ENCODE data around the gene CHST11. TPM values are rescaled to one million over a fixed set of nuclear protein-coding genes. Genes with fewer than 3 reads are reported as not detected.
"Not testable (repeated sequence)": the region's sequence is repeated elsewhere in the genome, so short reads cannot be mapped to it uniquely, and the experiment has no call there.

The CHST11 gene
- total RNA-seq, 5 donors from 2014 or later (not counting 1 experiment from before 2014, with no cell fraction given) = 49.8 to 78.3 (median 63.7) TPM

- ATAC-seq (replicated peaks in 1 of 4) (no peak), DNase-seq (no peak)
- ChIA-PET CTCF (no interaction called here), POLR2A (no interaction called here)
- H3K27ac ChIP-seq (ENCODE audit: low read length) = no peak overlapping the region
- H3K27me3 ChIP-seq (replicated peaks in 1 of 2; ENCODE audit: control insufficient read depth in 2 of 2, extremely low read depth in 1 of 2, insufficient read depth in 2 of 2, low read length in 1 of 2) = no peaks in the 10 kb centered on the region
- H3K9me3 Mint-ChIP-seq = no peaks in the 10 kb centered on the region
- no peaks in the 10 kb centered on the region for H3K27me3 Mint-ChIP-seq
- no peaks in the 10 kb centered on the region for H3K9me3 ChIP-seq
- H3K4me1 Mint-ChIP-seq = peaks cover 0 to 5% (median 0%) of the 10 kb centered on the region in 3 donors
- H3K36me3 ChIP-seq (ENCODE audit: control insufficient read depth in 2 of 2, extremely low read depth in 1 of 2, insufficient read depth in 1 of 2, low read length in 1 of 2) = no peaks in the 10 kb centered on the region
- no peaks in the 10 kb centered on the region for H3K36me3 Mint-ChIP-seq
- H3K4me3 ChIP-seq (ENCODE audit: control insufficient read depth in 1 of 2, extremely low read depth in 1 of 2, low read length in 1 of 2) = no peak overlapping the region
- no peaks in the 10 kb centered on the region for H3K4me1 ChIP-seq (ENCODE audit: control insufficient read depth in 1 of 2, extremely low read depth in 1 of 2, insufficient read depth in 2 of 2, low read length in 2 of 2)
- no peak overlapping the region for H3K27ac Mint-ChIP-seq
- no peak overlapping the region for H3K4me3 Mint-ChIP-seq
Measured at GRCh38 chr12:104796475-104796862, 339.7 kb downstream of the CHST11 start.

GRCh38 chr12:104799458-104799857 is 342.7 kb downstream of the CHST11 start:
- DNase-seq (no peak), ATAC-seq (replicated peaks in 1 of 4) (no peak)
- ChIA-PET POLR2A (no interaction called here), CTCF (no interaction called here)
- no peaks in the 10 kb centered on the region for H3K9me3 ChIP-seq
- H3K27ac Mint-ChIP-seq = no peak overlapping the region
- no peaks in the 10 kb centered on the region for H3K9me3 Mint-ChIP-seq
- no peak overlapping the region for H3K27ac ChIP-seq (ENCODE audit: low read length)
- no peaks in the 10 kb centered on the region for H3K27me3 Mint-ChIP-seq
- H3K4me3 ChIP-seq (ENCODE audit: control insufficient read depth in 1 of 2, extremely low read depth in 1 of 2, low read length in 1 of 2) = no peak overlapping the region
- H3K4me1 Mint-ChIP-seq = no peaks in the 10 kb centered on the region
- no peaks in the 10 kb centered on the region for H3K4me1 ChIP-seq (ENCODE audit: control insufficient read depth in 1 of 2, extremely low read depth in 1 of 2, insufficient read depth in 2 of 2, low read length in 2 of 2)
- H3K36me3 Mint-ChIP-seq = no peaks in the 10 kb centered on the region
- no peaks in the 10 kb centered on the region for H3K36me3 ChIP-seq (ENCODE audit: control insufficient read depth in 2 of 2, extremely low read depth in 1 of 2, insufficient read depth in 1 of 2, low read length in 1 of 2)
- no peak overlapping the region for H3K4me3 Mint-ChIP-seq
- 86% methylated on average over 1 of the region's 1 CpG for WGBS (ENCODE audit: insufficient coverage)
- H3K27me3 ChIP-seq (replicated peaks in 1 of 2; ENCODE audit: control insufficient read depth in 2 of 2, extremely low read depth in 1 of 2, insufficient read depth in 2 of 2, low read length in 1 of 2) = no peaks in the 10 kb centered on the region

GRCh38 chr12:104801005-104801404 is 344.3 kb downstream of the CHST11 start:
- 80% methylated on average over 1 of the region's 4 CpGs for WGBS (ENCODE audit: insufficient coverage)
- H3K27ac Mint-ChIP-seq = no peak overlapping the region
- no peak overlapping the region for H3K4me3 Mint-ChIP-seq
- Histone ChIP-seq H3K9me3 (no peaks in the 10 kb centered on the region), H3K27ac (ENCODE audit: low read length) (no peak overlapping the region), H3K27me3 (replicated peaks in 1 of 2; ENCODE audit: control insufficient read depth in 2 of 2, extremely low read depth in 1 of 2, insufficient read depth in 2 of 2, low read length in 1 of 2) (no peaks in the 10 kb centered on the region), H3K4me1 (ENCODE audit: control insufficient read depth in 1 of 2, extremely low read depth in 1 of 2, insufficient read depth in 2 of 2, low read length in 2 of 2) (no peaks in the 10 kb centered on the region), H3K36me3 (ENCODE audit: control insufficient read depth in 2 of 2, extremely low read depth in 1 of 2, insufficient read depth in 1 of 2, low read length in 1 of 2) (no peaks in the 10 kb centered on the region), H3K4me3 (ENCODE audit: control insufficient read depth in 1 of 2, extremely low read depth in 1 of 2, low read length in 1 of 2) (no peak overlapping the region)
- no peaks in the 10 kb centered on the region for H3K4me1 Mint-ChIP-seq
- ChIA-PET CTCF (no interaction called here), POLR2A (no interaction called here)
- H3K36me3 Mint-ChIP-seq = no peaks in the 10 kb centered on the region
- DNase-seq (no peak), ATAC-seq (replicated peaks in 1 of 4) (no peak)
- H3K27me3 Mint-ChIP-seq = no peaks in the 10 kb centered on the region
- no peaks in the 10 kb centered on the region for H3K9me3 Mint-ChIP-seq

GRCh38 chr12:104801427-104801826 is 344.7 kb downstream of the CHST11 start:
- no peak for ATAC-seq (replicated peaks in 1 of 4)
- H3K9me3 ChIP-seq = no peaks in the 10 kb centered on the region
- no peak overlapping the region for H3K4me3 ChIP-seq (ENCODE audit: control insufficient read depth in 1 of 2, extremely low read depth in 1 of 2, low read length in 1 of 2)
- no peaks in the 10 kb centered on the region for H3K4me1 ChIP-seq (ENCODE audit: control insufficient read depth in 1 of 2, extremely low read depth in 1 of 2, insufficient read depth in 2 of 2, low read length in 2 of 2)
- no peak overlapping the region for H3K27ac Mint-ChIP-seq
- H3K36me3 ChIP-seq (ENCODE audit: control insufficient read depth in 2 of 2, extremely low read depth in 1 of 2, insufficient read depth in 1 of 2, low read length in 1 of 2) = no peaks in the 10 kb centered on the region
- no peaks in the 10 kb centered on the region for H3K4me1 Mint-ChIP-seq
- no peak overlapping the region for H3K27ac ChIP-seq (ENCODE audit: low read length)
- no peak for DNase-seq
- ChIA-PET CTCF (no interaction called here), POLR2A (no interaction called here)
- no peaks in the 10 kb centered on the region for H3K27me3 ChIP-seq (replicated peaks in 1 of 2; ENCODE audit: control insufficient read depth in 2 of 2, extremely low read depth in 1 of 2, insufficient read depth in 2 of 2, low read length in 1 of 2)
- H3K9me3 Mint-ChIP-seq = no peaks in the 10 kb centered on the region
- H3K36me3 Mint-ChIP-seq = no peaks in the 10 kb centered on the region
- H3K27me3 Mint-ChIP-seq = no peaks in the 10 kb centered on the region
- no peak overlapping the region for H3K4me3 Mint-ChIP-seq

GRCh38 chr12:104802208-104802607 is 345.5 kb downstream of the CHST11 start:
- no peaks in the 10 kb centered on the region for H3K9me3 ChIP-seq
- WGBS (ENCODE audit: insufficient coverage) = no CpG with 5 or more reads among the region's 3 CpGs
- H3K4me3 ChIP-seq (ENCODE audit: control insufficient read depth in 1 of 2, extremely low read depth in 1 of 2, low read length in 1 of 2) = no peak overlapping the region
- ChIA-PET CTCF (no interaction called here), POLR2A (no interaction called here)
- ATAC-seq (replicated peaks in 1 of 4) = no peak
- no peak for DNase-seq
- Mint-ChIP-seq H3K36me3 (no peaks in the 10 kb centered on the region), H3K4me1 (no peaks in the 10 kb centered on the region), H3K27ac (no peak overlapping the region), H3K27me3 (no peaks in the 10 kb centered on the region), H3K4me3 (no peak overlapping the region), H3K9me3 (no peaks in the 10 kb centered on the region)
- no peak overlapping the region for H3K27ac ChIP-seq (ENCODE audit: low read length)
- no peaks in the 10 kb centered on the region for H3K27me3 ChIP-seq (replicated peaks in 1 of 2; ENCODE audit: control insufficient read depth in 2 of 2, extremely low read depth in 1 of 2, insufficient read depth in 2 of 2, low read length in 1 of 2)
- H3K4me1 ChIP-seq (ENCODE audit: control insufficient read depth in 1 of 2, extremely low read depth in 1 of 2, insufficient read depth in 2 of 2, low read length in 2 of 2) = no peaks in the 10 kb centered on the region
- H3K36me3 ChIP-seq (ENCODE audit: control insufficient read depth in 2 of 2, extremely low read depth in 1 of 2, insufficient read depth in 1 of 2, low read length in 1 of 2) = no peaks in the 10 kb centered on the region

GRCh38 chr12:104805186-104805585 is 348.4 kb downstream of the CHST11 start:
- no peaks in the 10 kb centered on the region for H3K9me3 ChIP-seq
- CTCF ChIA-PET = no interaction called here
- no CpG with 5 or more reads among the region's 4 CpGs for WGBS (ENCODE audit: insufficient coverage)
- no peak overlapping the region for H3K27ac ChIP-seq (ENCODE audit: low read length)
- no peak overlapping the region for H3K4me3 ChIP-seq (ENCODE audit: control insufficient read depth in 1 of 2, extremely low read depth in 1 of 2, low read length in 1 of 2)
- Mint-ChIP-seq H3K4me1 (no peaks in the 10 kb centered on the region), H3K9me3 (no peaks in the 10 kb centered on the region), H3K4me3 (no peak overlapping the region), H3K36me3 (no peaks in the 10 kb centered on the region), H3K27me3 (no peaks in the 10 kb centered on the region), H3K27ac (no peak overlapping the region)
- no peaks in the 10 kb centered on the region for H3K27me3 ChIP-seq (replicated peaks in 1 of 2; ENCODE audit: control insufficient read depth in 2 of 2, extremely low read depth in 1 of 2, insufficient read depth in 2 of 2, low read length in 1 of 2)
- H3K36me3 ChIP-seq (ENCODE audit: control insufficient read depth in 2 of 2, extremely low read depth in 1 of 2, insufficient read depth in 1 of 2, low read length in 1 of 2) = no peaks in the 10 kb centered on the region
- H3K4me1 ChIP-seq (ENCODE audit: control insufficient read depth in 1 of 2, extremely low read depth in 1 of 2, insufficient read depth in 2 of 2, low read length in 2 of 2) = no peaks in the 10 kb centered on the region
- DNase-seq = no peak
- POLR2A ChIA-PET = no interaction called here
- ATAC-seq (replicated peaks in 1 of 4) = no peak

- H3K9me3 Mint-ChIP-seq; ATAC-seq (replicated peaks in 1 of 4); CTCF ChIA-PET; H3K4me1 Mint-ChIP-seq; H3K27me3 Mint-ChIP-seq; H3K4me3 ChIP-seq (ENCODE audit: control insufficient read depth in 1 of 2, extremely low read depth in 1 of 2, low read length in 1 of 2); H3K36me3 Mint-ChIP-seq; H3K27ac ChIP-seq (ENCODE audit: low read length); H3K4me1 ChIP-seq (ENCODE audit: control insufficient read depth in 1 of 2, extremely low read depth in 1 of 2, insufficient read depth in 2 of 2, low read length in 2 of 2); H3K27ac Mint-ChIP-seq; H3K9me3 ChIP-seq; POLR2A ChIA-PET; DNase-seq; H3K27me3 ChIP-seq (replicated peaks in 1 of 2; ENCODE audit: control insufficient read depth in 2 of 2, extremely low read depth in 1 of 2, insufficient read depth in 2 of 2, low read length in 1 of 2); H3K36me3 ChIP-seq (ENCODE audit: control insufficient read depth in 2 of 2, extremely low read depth in 1 of 2, insufficient read depth in 1 of 2, low read length in 1 of 2); H3K4me3 Mint-ChIP-seq: not testable (repeated sequence)
- no CpG with 5 or more reads among the region's 4 CpGs for WGBS (ENCODE audit: insufficient coverage)
Measured at GRCh38 chr12:104806194-104806593, 349.4 kb downstream of the CHST11 start.

All from T-cell (primary cell).